Stimulated activated CD4-positive, alpha-beta T cell treated with anti-CD3 and anti-CD28 coated beads, Interleukin-2, amount 100 ng/mL, for 48 hours (primary cell): ENCODE measurements around the gene APPL2.
"Not testable (repeated sequence)": the region's sequence is repeated elsewhere in the genome, so short reads cannot be mapped to it uniquely, and the experiment has no call there.

ENCODE experiments used
- DNase-seq, 2 donors: peaks; one replicate each; pipeline ENCODE4 v3.0.0-alpha.2; 2020

Gene APPL2

GRCh38 chr12:105256011-105256410 lies 20.0 kb upstream of the APPL2 start:
- no peak for DNase-seq

- DNase-seq = no peak
Observed at GRCh38 chr12:105253866-105254513, 18.0 kb upstream of the APPL2 start.

GRCh38 chr12:105252901-105253300 lies 16.9 kb upstream of the APPL2 start:
- DNase-seq = no peak

- DNase-seq = not testable (repeated sequence)
Observed at GRCh38 chr12:105245776-105246427, 9.9 kb upstream of the APPL2 start.

- DNase-seq = no peak
Observed at GRCh38 chr12:105245291-105245690, 9.3 kb upstream of the APPL2 start.

GRCh38 chr12:105240228-105240627 lies 4.3 kb upstream of the APPL2 start:
- DNase-seq = no peak

GRCh38 chr12:105239304-105239703 lies 3.3 kb upstream of the APPL2 start:
- DNase-seq = no peak

GRCh38 chr12:105237666-105238065 lies 1.7 kb upstream of the APPL2 start:
- no peak for DNase-seq

- DNase-seq = no peak
Observed at GRCh38 chr12:105235281-105235731, 668 bp downstream of the APPL2 start.

- DNase-seq = no peak
Observed at GRCh38 chr12:105234197-105234596, 1.8 kb downstream of the APPL2 start.

- DNase-seq = no peak
Observed at GRCh38 chr12:105233041-105233905, 2.7 kb downstream of the APPL2 start.

GRCh38 chr12:105231396-105231795 lies 4.6 kb downstream of the APPL2 start:
- no peak for DNase-seq

- DNase-seq = no peak
Observed at GRCh38 chr12:105229371-105229770, 6.6 kb downstream of the APPL2 start.

- DNase-seq = no peak
Observed at GRCh38 chr12:105228966-105229365, 7.0 kb downstream of the APPL2 start.

GRCh38 chr12:105228494-105228893 lies 7.5 kb downstream of the APPL2 start:
- no peak for DNase-seq

GRCh38 chr12:105227879-105228278 lies 8.1 kb downstream of the APPL2 start:
- no peak for DNase-seq

- DNase-seq = no peak
Observed at GRCh38 chr12:105226219-105226618, 9.8 kb downstream of the APPL2 start.

GRCh38 chr12:105225505-105226015 lies 10.4 kb downstream of the APPL2 start:
- no peak for DNase-seq

- no peak for DNase-seq
Observed at GRCh38 chr12:105224399-105224798, 11.6 kb downstream of the APPL2 start.

GRCh38 chr12:105223884-105224283 lies 12.1 kb downstream of the APPL2 start:
- no peak for DNase-seq

- no peak for DNase-seq
Observed at GRCh38 chr12:105223352-105223845, 12.6 kb downstream of the APPL2 start.

GRCh38 chr12:105222726-105223351 lies 13.1 kb downstream of the APPL2 start:
- DNase-seq = no peak

GRCh38 chr12:105222284-105222655 lies 13.7 kb downstream of the APPL2 start:
- no peak for DNase-seq
